Measurements from ENCODE around the gene SOWAHC.
"Not testable (repeated sequence)": the region's sequence is repeated elsewhere in the genome, so short reads cannot be mapped to it uniquely, and the experiment has no call there.

Gene SOWAHC

DNA sequence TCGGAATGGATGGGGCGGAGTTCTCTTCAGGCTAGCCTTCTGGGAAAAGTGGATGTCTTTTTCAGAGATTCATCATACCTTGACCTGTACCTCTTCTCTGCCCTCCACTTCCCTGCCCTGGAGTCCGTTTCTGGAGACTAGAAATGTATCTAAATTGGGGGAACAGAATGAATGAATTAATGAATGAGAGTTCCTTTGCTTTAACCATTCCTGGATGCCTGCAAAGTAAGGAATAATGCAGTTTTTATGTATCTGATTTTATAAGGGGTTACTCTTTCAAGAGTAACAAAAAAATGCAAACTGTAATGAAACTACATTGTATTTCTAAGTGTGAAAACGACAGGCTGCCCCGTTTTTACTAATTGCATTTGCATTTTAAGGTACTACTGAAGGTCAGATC lies 2.0 kb downstream of the SOWAHC start:
- no peak for DNase-seq

DNA sequence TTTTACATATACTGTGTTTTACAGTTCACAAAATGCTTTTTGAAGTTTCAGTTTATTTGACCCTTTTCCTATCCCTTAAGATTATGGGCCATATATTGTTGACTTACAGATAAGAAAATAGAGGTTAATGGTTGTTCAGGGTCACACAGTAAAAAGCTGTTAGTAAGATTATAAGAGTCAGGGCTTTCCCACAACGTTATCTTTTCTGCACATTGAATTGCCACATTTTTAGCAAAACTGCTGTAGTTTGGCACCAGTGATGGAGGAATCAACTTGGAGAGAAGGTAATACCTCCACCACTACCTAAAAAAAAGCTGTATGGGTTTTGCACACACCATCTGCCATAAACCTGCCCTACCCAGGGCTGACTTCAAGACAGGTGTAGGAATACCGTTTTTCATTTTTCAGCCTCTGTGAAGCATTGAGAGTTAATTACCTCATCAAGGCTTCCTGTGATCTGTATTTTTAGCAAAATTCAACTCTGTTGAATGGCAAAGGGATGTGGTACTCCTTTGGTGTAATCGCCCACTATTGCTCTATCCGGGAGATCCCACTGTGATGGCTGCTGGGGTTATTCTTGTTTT lies 5.0 kb downstream of the SOWAHC start:
- DNase-seq = no peak

DNA sequence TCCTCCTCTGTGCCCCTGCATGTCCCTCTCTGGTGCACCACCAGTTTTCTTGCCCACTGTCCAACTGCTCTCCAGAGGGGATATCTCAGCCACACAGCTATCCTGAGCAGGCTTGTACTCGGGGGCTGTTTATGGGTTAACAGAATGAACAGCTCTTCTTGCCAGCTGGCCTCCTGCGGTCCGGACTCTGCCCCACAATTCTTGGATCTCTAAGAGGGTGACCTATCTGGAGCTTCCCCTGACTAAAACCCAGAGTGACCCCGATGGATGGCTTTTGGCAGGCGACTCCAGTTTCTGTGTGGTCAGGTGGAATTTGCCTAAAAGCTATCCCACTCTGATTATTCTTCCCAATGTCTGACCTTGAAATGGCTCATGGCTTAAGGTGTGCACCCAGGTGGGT lies 9.1 kb downstream of the SOWAHC start:
- no peak for DNase-seq

DNA sequence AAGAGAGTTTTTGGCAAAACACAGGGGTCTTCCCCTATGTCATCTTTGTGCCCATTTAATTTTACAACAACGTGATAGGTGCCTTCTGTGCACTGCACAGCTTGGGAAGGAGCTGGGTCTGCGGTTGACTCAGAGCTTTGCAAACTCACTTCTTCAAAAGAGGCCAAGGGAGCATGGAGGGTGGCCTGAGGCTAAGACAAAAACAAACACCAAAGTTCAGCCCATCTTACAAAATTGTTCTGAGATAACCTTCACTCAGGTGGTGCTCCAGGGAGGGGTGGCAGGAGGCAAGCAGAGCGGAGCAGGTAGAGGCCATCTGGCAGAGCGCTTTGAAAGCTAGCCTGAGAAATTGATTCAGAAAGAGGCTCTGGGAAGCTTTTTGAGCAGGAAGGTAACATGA lies 9.8 kb downstream of the SOWAHC start:
- DNase-seq = no peak

DNA sequence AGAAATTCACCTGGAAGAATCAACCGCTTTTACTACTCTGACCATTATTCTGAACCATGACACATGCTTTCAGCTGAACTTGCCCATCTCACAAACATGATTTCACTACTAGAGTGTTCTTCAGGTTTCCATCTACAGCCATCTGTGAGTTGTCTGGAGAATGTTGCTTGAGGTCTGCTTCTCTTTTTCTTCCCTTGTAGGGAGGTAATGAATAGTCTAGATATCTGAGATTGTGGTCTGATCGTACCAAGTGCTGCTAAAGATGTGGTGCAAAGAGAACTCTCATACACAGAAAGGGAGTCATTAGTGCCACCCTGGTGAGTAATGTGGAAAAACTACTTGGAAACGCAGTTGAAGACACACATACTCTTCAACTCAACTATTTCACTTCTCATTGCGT lies 10.2 kb downstream of the SOWAHC start:
- no peak for DNase-seq

DNA sequence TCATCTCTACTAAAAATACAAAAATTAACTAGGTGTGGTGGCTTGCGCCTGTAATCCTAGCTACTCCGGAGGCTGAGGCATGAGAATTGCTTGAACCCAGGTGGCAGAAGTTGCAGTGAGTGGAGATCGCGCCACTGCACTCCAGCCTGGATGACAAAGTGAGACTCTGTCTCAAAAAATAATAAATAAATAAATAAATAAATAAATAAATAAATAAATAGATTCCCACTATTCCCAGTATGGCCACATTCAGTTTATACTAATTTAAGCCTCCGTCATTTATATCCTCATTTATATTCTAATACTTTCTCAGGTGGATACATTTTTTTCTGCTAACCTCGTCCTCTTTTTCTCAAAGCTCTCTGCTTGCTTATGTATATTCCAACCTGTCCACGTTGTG lies 14.2 kb downstream of the SOWAHC start:
- not testable (repeated sequence) for DNase-seq

DNA sequence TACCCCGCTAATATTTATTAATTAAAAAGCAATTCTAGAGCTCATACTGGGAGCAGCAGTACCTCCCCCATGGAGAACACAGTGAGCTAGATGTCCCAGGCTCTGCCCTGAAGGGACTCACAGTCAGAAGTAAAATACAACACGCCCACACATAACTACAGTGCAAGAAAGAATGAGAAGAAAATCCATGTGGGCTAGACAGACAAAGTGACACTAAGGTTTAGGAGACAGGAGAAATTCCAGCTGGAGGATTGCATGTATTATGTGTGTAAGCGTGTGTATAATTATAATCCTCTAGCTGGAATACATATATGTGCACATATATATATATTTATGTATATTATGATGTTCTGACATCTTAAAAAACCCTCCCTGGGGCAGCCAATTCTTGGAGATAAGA lies 15.7 kb downstream of the SOWAHC start:
- no peak for DNase-seq

DNA sequence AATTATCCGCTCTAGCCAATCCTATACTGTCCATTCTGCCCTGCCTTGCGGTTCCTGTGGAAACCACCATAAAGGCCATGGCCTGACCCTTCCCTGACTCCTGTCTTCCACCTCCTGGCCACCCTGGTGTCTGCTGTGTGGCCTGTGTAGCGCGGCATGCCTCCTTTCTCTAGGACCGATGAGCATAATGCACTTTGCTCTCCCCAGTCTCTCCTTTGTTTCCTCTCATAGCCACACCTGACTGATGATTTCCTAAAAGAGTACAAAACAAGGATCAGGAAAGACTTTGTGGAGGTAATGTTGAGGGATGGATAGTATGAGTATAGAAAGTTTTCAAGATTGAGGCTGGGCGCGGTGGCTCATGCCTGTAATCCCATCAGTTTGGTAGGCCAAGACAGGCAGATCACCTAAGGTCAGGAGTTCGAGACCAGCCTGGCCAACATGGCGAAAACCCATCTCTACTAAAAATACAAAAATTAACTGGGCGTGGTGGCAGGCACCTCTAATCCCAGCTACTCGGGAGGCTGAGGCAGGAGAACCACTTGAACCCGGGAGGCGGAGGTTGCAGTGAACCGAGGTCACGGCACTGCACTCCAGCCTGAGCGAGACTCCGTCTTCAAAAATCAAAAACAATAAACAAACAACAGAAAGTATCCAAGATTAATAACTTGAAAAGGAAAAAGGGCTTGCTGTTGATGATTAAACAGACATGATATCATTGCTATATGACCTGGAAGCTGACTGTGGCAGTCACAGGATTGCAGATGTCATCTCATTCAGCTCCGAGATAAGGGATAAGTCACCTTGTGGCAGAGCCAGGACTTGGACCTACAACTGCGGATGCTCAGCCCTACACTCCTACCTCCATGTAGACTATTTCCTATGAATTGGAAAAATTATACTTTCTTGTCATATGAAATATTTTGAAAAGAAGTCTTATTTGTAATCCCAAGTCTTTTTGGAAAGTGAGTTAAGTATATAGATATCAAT lies 16.6 kb downstream of the SOWAHC start:
- no peak for DNase-seq

DNA sequence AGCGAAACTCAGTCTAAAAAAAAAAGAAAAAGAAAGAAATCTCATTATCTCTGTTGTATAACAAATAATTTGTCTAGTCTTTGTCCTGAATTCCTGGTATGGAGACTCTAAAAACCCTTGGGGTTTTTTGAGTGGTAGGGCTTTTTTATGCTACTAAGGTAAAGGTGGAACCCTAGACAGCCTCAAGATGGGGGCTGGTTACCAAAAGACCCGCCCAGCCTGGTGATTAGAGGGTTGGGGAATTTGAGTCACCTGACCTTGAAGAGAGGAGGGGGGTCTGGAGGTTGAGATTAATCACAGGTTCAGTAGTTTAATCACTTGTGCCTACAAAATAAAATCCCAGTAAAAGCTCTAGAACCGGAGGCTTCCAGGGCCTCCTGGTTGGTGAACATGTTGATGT lies 17.6 kb downstream of the SOWAHC start:
- DNase-seq = no peak

DNA sequence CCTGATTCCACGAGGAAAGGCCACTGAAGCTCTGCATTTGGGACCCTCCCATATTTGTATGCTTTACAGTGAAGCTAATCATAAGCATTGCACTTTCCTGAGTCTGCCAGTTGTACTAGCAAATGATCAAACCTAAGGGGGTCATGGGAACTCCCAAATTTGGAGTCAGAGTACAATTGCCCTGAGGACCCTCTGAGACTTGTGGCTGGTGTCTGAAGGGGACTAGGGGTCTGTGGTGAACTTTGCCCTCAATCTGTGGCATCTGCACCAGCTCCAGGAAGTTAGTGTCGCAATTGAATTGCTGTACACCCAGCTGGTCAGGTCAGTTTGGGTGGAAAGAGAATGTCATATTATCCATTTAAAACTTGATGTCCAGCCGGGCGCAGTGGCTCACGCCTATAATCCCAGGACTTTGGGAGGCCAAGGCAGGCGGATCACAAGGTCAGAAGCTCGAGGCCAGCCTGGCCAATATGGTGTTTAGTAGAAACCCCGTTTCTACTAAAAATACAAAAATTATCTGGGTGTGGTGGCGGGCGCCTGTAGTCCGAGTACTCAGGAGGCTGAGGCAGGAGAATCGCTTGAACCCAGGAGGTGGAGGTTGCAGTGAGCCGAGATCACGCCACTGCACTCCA lies 18.1 kb downstream of the SOWAHC start:
- DNase-seq = no peak

DNA sequence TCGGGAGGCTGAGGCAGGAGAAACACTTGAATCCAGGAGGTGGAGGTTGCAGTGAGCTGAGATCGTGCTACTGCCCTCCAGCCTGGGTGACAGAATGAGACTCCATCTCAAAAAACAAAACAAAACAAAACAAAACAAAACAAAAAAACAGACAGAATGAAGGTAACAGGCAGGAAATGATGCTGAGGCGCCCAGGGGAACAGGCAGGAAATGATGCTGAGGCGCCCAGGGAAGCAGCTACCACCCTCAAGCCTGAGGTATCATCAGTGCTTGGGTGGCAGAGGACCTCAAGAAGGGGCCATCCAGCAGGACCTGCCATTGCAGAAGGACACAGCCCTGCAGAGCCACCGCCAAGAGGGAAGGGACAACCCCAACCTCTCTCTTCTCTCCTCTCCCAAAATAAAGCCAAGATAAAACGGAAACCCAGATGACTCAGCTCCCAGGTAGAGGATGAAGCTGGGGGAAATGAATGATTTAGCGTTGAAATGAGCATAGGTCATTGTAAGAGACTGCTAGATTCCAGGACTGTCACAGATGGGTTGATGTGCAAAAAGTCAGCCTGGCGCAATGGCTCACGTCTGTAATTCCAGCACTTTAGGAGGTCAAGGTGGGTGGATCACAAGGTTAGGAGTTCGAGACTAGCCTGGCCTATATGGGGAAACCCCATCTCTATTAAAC lies 19.3 kb downstream of the SOWAHC start:
- no peak for DNase-seq

DNA sequence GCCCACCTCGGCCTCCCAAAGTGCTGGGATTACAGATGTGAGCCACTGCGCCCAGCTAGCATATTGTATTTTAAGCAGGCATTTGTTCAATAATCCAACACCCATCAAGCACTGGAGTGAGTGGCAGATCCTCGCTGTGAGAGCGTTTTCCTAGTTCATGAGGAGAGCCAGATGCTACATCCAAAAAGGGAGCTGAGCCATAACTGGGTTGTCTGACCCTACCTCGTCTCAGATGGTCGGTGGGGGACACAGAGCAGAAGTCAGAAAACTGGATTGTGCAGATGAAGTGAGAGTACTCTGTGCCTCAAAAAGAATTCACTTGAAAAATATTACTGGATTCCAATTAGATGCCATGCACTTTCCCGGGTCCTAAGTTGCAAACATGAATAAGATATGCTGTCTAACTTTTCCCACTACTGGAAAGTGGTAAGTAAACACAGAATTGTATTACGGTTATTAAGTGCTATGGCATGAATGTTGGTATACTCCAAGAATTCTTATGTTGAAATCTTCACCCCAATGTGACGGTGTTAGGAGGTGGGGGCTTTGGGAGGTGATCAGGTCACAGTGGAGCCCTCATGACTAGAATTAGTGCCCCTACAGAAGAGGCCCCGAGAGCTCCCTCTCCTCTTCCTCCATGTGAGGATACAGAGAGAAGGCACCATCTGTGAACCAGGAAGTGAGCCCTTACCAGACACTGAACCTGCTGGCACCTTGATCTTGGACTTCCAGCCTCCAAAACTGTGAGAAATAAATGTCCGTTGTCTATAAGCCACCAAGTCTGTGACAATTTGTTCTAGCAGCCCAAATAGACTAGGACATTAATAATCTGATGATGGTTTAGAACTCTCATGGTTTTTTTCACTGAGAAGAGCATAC lies 21.5 kb downstream of the SOWAHC start:
- no peak for DNase-seq

DNA sequence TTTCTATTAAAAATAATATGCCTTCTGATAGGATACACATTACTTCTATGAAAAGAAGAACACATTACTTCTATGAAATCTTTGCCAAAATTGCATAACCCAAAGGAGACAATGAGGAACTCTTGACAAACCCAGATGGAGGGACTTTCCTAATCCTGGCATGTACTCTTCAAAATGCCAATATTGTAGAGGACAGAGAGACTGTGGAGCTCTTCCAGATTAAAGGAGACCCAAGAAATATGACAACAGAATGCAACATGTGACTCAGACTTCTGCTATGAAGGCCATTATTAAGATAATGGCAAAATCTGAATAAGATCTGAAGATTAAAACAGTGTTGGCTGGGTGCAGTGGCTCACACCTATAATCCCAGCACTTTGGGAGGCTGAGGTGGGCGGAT lies 22.2 kb downstream of the SOWAHC start:
- DNase-seq = no peak

DNA sequence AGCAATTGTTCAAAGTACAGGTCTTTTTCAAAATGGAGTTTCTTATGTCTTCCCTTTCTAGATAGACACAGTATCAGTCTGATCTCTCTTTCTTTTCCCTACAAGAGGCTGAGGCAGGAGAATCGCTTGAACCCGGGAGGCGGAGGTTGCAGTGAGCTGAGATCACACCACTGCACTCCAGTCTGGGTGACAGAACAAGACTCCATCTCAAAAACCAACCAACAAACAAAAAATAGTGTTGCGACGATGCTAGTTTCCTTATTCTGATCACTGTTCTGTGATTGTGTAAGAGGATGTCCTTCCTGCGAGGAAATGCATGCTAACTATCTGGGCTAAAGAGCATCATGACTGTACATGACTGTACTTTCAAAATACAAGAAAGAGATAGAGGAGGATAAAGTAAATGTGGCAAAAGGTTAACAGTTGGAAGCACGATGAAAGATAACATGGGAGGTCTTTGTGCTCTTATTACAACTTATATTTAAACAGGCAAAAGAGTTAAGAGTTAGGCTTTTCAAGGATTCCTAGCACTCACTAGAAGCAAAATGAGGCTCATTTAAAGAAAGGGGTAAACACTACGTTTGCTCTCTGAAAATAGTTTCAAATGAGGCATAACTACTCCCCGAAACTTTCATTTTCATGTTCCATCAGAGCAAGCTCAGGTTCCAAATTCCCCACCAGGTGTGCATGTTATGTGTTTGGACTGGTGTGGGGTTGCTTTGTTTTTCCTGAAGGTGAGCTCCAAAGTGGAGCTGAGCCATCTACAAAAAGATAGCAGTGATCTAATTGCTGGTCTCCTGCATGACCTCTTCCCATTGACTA lies 23.8 kb downstream of the SOWAHC start:
- no peak for DNase-seq

DNA sequence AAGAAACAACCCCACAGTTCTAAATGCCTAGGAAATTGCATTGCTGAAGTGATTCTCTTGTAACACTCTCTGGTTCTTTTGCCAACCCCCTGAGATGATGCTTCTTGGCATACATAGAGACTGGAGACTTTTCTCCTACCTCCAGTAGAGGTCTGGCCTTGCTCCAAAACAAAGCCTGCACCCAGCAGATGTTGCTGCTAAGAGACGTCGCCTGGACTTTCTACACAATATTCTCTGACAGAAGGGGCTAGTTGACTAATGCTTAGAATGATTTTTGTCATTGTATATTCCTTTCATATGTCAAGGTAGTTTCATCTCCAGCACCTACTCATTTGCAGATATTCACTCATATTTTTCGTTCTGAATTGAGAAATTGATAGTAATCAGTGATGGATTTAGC lies 24.6 kb downstream of the SOWAHC start:
- DNase-seq = no peak

DNA sequence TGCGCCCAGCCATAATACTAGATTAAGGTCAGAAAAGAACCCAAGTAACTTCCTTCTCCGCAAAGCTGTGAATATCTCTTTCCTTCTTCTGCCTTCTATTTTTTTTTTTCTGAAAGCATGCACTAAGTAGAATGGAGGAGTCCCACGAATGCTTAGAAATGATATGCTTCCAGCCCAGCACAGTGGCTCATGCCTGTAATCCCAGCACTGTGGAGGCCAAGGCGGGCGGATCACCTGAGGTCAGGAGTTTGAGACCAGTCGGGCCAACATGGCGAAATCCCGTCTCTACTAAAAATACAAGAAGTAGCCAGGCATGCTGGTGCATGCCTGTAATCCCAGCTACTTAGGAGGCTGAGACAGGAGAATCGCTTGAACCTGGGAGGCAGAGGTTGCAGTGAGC lies 25.8 kb downstream of the SOWAHC start:
- not testable (repeated sequence) for DNase-seq

DNA sequence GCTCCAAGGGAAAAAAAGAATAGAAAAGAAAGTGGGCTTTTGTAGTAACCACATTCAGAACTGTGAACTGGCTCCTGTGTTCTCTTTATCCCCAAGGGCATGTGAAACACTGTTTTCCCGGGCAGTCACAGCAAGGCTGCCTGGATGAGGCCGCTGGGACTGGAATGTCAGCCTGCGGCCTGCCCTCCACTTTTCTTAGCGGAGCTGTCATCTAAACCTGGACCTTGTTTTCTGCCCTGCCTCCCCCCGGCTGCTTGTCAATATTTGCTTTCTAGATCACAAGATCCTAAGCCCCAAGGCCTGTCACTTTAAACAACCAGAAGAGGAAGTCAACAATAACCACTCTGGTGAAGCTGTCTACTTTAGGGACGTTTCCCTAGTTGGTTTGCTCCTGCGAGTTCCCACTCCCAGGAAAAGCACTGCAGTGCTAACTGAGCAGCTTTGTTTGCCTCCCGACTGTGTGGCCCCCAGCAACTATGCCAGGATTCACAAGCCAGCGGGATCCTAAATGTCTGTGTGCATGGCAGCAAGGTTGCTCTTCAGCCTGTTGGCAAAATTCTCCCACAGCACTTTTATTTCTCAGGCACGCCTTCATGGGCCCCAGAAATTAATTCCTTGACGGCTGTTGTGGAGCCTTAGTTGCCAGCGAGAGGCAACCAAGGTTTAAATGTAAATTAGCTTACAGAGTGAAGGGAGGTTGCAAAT lies 30.6 kb downstream of the SOWAHC start:
- DNase-seq = no peak

DNA sequence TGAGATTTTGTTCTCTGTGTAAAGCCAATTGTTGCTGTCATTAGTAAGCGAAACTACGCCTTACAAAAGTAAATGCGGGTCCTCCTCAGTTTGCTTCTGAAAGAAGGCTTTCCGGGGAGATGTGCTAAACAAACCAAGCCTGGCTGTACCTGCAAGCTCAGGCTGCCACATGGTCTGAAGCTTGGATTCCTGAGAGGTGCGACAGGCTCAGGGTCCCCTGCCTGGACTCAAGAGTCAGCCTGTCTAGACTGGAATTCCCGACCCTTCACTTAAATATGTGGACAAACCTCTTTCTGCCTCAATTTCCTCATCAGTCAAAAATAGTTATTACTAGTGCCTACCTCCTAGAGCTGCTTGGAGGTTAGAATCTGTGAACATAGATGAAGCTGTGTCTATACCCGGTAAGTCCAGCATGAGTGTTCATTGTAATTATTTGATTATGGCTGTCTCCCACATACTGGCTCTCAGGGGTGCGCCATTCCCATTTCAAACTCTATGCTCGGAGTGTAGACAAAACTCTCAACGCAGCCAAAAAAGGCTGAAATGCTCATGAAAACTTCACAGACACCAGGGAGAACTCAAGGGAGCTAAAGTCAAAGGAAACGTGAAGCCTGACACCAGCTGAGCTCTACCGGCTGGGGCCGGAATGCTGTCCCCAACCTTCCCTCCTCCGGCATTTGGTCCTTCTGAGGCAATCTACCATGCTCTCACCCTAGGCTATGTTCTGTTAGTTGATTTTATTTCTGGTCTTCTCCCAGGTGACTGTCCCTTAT lies 31.4 kb downstream of the SOWAHC start:
- no peak for DNase-seq

DNA sequence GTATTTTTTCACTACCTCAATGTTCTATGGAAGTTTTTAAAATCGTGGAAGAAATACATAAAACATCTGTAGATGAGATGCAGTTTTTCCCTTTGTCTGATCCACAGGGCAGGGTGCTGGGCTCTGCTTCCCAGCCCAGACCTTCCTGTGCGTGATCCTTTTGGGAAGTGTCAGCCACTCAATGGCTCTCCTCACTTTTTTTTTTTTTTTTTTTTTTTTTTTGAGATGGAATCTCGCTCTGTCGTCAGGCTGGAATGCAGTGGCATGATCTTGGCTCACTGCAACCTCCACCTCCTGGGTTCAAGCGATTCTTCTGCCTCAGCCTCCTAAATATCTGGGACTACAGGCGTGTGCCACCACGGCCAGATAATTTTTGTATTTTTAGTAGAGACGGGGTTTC lies 32.8 kb downstream of the SOWAHC start:
- no peak for DNase-seq

DNA sequence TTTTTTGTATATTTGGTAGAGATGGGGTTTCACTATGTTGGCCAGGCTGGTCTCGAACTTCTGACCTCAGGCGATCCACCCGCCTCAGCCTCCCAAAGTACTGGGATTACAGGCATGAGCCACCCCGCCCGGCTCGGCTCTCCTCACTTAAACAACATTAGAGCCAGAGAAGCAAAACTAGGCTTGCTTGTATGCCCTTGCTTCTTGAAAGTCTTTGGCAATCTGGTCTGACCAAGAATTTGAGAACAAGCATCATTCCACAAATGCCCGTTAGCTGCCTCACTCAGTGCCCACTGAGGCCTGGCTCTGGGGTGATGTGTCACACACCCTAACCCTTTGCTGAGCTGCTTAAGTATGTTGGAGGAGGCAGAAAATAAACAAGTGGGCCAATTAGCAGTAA lies 33.5 kb downstream of the SOWAHC start:
- DNase-seq = no peak
